ENCODE data around the gene GFY. TPM values are rescaled to one million over a fixed set of nuclear protein-coding genes. Genes with fewer than 3 reads are reported as not detected.

GFY gene
- total RNA-seq, 1 donor from 2014 or later = not detected

GRCh38 chr19:49427855-49428546, 2.8 kb downstream of the GFY start:
- peak; percentile 47 for ATAC-seq
- no peak for DNase-seq (ENCODE audit: low spot score)

GRCh38 chr19:49428547-49429451, 3.6 kb downstream of the GFY start:
- DNase-seq (ENCODE audit: low spot score) (no peak), ATAC-seq (no peak)

- ATAC-seq = no peak
- DNase-seq (ENCODE audit: low spot score) = no peak
These were observed 5.0 kb downstream of the GFY start for GRCh38 chr19:49430172-49430677.

GRCh38 chr19:49430678-49431329, 5.6 kb downstream of the GFY start:
- DNase-seq (ENCODE audit: low spot score) (no peak), ATAC-seq (no peak)

GRCh38 chr19:49431330-49431749, 6.2 kb downstream of the GFY start:
- no peak for ATAC-seq
- DNase-seq (ENCODE audit: low spot score) = no peak

- ATAC-seq = no peak
- no peak for DNase-seq (ENCODE audit: low spot score)
These were observed 7.2 kb downstream of the GFY start for GRCh38 chr19:49432141-49433073.

GRCh38 chr19:49433240-49433901, 8.2 kb downstream of the GFY start:
- ATAC-seq (no peak), DNase-seq (ENCODE audit: low spot score) (no peak)

GRCh38 chr19:49434907-49435583, 9.9 kb downstream of the GFY start:
- DNase-seq (ENCODE audit: low spot score) (no peak), ATAC-seq (no peak)

GRCh38 chr19:49435670-49436069, 10.5 kb downstream of the GFY start:
- DNase-seq (ENCODE audit: low spot score) (no peak), ATAC-seq (no peak)

GRCh38 chr19:49436381-49437017, 11.3 kb downstream of the GFY start:
- ATAC-seq (no peak), DNase-seq (ENCODE audit: low spot score) (no peak)

- DNase-seq (ENCODE audit: low spot score) (no peak), ATAC-seq (no peak)
These were observed 12.0 kb downstream of the GFY start for GRCh38 chr19:49437231-49437630.

GRCh38 chr19:49438261-49438660, 13.1 kb downstream of the GFY start:
- DNase-seq (ENCODE audit: low spot score) (no peak), ATAC-seq (no peak)

- ATAC-seq (no peak), DNase-seq (ENCODE audit: low spot score) (no peak)
These were observed 14.6 kb downstream of the GFY start for GRCh38 chr19:49439836-49440235.

GRCh38 chr19:49440439-49441209, 15.4 kb downstream of the GFY start:
- no peak for ATAC-seq
- no peak for DNase-seq (ENCODE audit: low spot score)

GRCh38 chr19:49441210-49441959, 16.2 kb downstream of the GFY start, which contains the start of gene SLC17A7:
SLC17A7 (minus strand) TSS chr19:49441527; CDS start chr19:49441379, 148 bp downstream.
- ATAC-seq = no peak
- no peak for DNase-seq (ENCODE audit: low spot score)

- DNase-seq (ENCODE audit: low spot score) (no peak), ATAC-seq (no peak)
These were observed 16.8 kb downstream of the GFY start for GRCh38 chr19:49441960-49442350.

GRCh38 chr19:49442354-49442753, 17.2 kb downstream of the GFY start:
- ATAC-seq = no peak
- DNase-seq (ENCODE audit: low spot score) = peak; percentile 60

Measured in left lobe of liver (tissue), 2 donors.